ENCODE results near the gene EXOC4. TPM values are rescaled to one million over a fixed set of nuclear protein-coding genes. Genes with fewer than 3 reads are reported as not detected.

EXOC4 gene
- total RNA-seq, 1 experiment from 2014 or later: 71.0 TPM

- H3K9me3 ChIP-seq (ENCODE audit: control insufficient read depth, insufficient read depth, low read depth, low read length): no peaks in the 10 kb centered on the region
- POLR2A ChIA-PET: no interaction called here
- DNase-seq (ENCODE audit: low read depth, low spot score) (peak; percentile 17), ATAC-seq (peak; percentile 48; the same call in 1 of the 2 replicates)
- TF ChIP-seq CTCF (IDR thresholded peaks at IDR 0.05) (no peak), SIN3A (IDR thresholded peaks at IDR 0.05; ENCODE audit: borderline replicate concordance, insufficient read depth, low read depth, low read length) (no peak), REST (IDR thresholded peaks at IDR 0.05; ENCODE audit: insufficient read depth in 1 of 2, low read depth in 2 of 2, low read length in 1 of 2) (no peak), TCF7L2 (IDR thresholded peaks at IDR 0.05; ENCODE audit: low read depth, low read length) (no peak), POLR2AphosphoS5 (IDR thresholded peaks at IDR 0.05; ENCODE audit: low read depth, low read length) (no peak)
- in situ Hi-C loops (cut with HindIII; ENCODE audit: low pct_unique_long_range_greater_than_20kb, low sequenced_read_pairs): no loop called here
- no peaks in the 10 kb centered on the region for H3K27me3 ChIP-seq (ENCODE audit: control insufficient read depth, insufficient read depth, low read length)
- CTCF ChIA-PET: no interaction called here
- H3K27ac ChIP-seq (ENCODE audit: low read length): no peak overlapping the region
- intact Hi-C loops (cut with micrococcal nuclease; ENCODE audit: unreplicated experiment): no loop called here
- H3K36me3 ChIP-seq (ENCODE audit: control insufficient read depth, insufficient read depth, low read length): no peaks in the 10 kb centered on the region; the same call in 1 of the 2 replicates
- H3K4me3 ChIP-seq (ENCODE audit: low read depth in 2 of 2, low read length in 2 of 2): no peak overlapping the region
- BruUV-seq (replicated peaks): no TSS peak
- no peaks in the 10 kb centered on the region for H3K4me1 ChIP-seq (ENCODE audit: control insufficient read depth, insufficient read depth, low read length)
These were observed 228.8 kb downstream of the EXOC4 start for GRCh38 chr7:133481676-133482075.

- H3K36me3 ChIP-seq (ENCODE audit: control insufficient read depth, insufficient read depth, low read length): no peaks in the 10 kb centered on the region; the same call in none of the 2 replicates
- no peaks in the 10 kb centered on the region for H3K9me3 ChIP-seq (ENCODE audit: control insufficient read depth, insufficient read depth, low read depth, low read length)
- no peaks in the 10 kb centered on the region for H3K27me3 ChIP-seq (ENCODE audit: control insufficient read depth, insufficient read depth, low read length)
- H3K27ac ChIP-seq (ENCODE audit: low read length): no peak overlapping the region
- TF ChIP-seq SIN3A (IDR thresholded peaks at IDR 0.05; ENCODE audit: borderline replicate concordance, insufficient read depth, low read depth, low read length) (no peak), POLR2AphosphoS5 (IDR thresholded peaks at IDR 0.05; ENCODE audit: low read depth, low read length) (no peak), TCF7L2 (IDR thresholded peaks at IDR 0.05; ENCODE audit: low read depth, low read length) (no peak), CTCF (IDR thresholded peaks at IDR 0.05) (no peak), REST (IDR thresholded peaks at IDR 0.05; ENCODE audit: insufficient read depth in 1 of 2, low read depth in 2 of 2, low read length in 1 of 2) (no peak)
- intact Hi-C loops (cut with micrococcal nuclease; ENCODE audit: unreplicated experiment): no loop called here
- ATAC-seq (no peak), DNase-seq (ENCODE audit: low read depth, low spot score) (no peak)
- ChIA-PET POLR2A (no interaction called here), CTCF (interaction anchor here (0.6 kb wide), 1 partner anchor 1200 kb away, joined by 14 read pairs; no protein-coding TSS in a partner anchor)
- BruUV-seq (replicated peaks): no TSS peak
- in situ Hi-C loops (cut with HindIII; ENCODE audit: low pct_unique_long_range_greater_than_20kb, low sequenced_read_pairs): no loop called here
- no peak overlapping the region for H3K4me3 ChIP-seq (ENCODE audit: low read depth in 2 of 2, low read length in 2 of 2)
- H3K4me1 ChIP-seq (ENCODE audit: control insufficient read depth, insufficient read depth, low read length): no peaks in the 10 kb centered on the region
These were observed 229.7 kb downstream of the EXOC4 start for GRCh38 chr7:133482599-133482998.

All from Panc1 (cell line).